Endothelial cell of umbilical vein (primary cell): ENCODE results near the gene SSBP3. TPM values are rescaled to one million over a fixed set of nuclear protein-coding genes. Genes with fewer than 3 reads are reported as not detected.

Experiments
- BruUV-seq: library from RNA; stranded (reverse); fragments of 400-500 nt; replicated peaks from 2 replicates; lab custom pipeline; 2021; lab: Mats Ljungman, UMichigan
- CTCF ChIA-PET: fragments of 300-600, 350-600 bp; sonication (Branson Sonifier 250); formaldehyde crosslinking; loops from one replicate; lab custom pipeline; 2021; ENCODE audit warnings: antibody characterized with exemption, inconsistent platforms; lab: Charles Lee
- POLR2A ChIA-PET: fragments of 300-600, 350-600 bp; sonication (Branson Sonifier 250); formaldehyde crosslinking; loops from one replicate; lab custom pipeline; 2021; ENCODE audit warnings: antibody characterized with exemption, inconsistent platforms; lab: Charles Lee
- DNase-seq: peaks from one replicate; pipeline ENCODE4 v3.0.0-alpha.2; 2011; ENCODE audit warnings: low read depth, low spot score
- FAIRE-seq: peaks from 2 replicates; lab custom pipeline; 2011; peaks lifted over from hg19 to GRCh38; lab: Jason Lieb, UNC
- H2AFZ ChIP-seq: 2 replicates; pipeline ENCODE4 v1.6.0; 2012; ENCODE audit warnings: low read depth, low read length, control low read depth, inconsistent platforms
- H3K27ac ChIP-seq: 2 replicates; pipeline ENCODE4 v1.5.1; 2011; ENCODE audit warnings: low read depth, mild to moderate bottlenecking, control low read depth, low read length, moderate library complexity; ENCODE audit not compliant: insufficient read depth
- H3K27me3 ChIP-seq, 2 experiments: 2 replicates each; pipeline versions ENCODE4 v1.6.0 to v1.6.1; 2011; ENCODE audit warnings: low read length in 2 of 2, mixed read lengths in 1 of 2; ENCODE audit not compliant: control insufficient read depth in 2 of 2, insufficient read depth in 2 of 2
- H3K36me3 ChIP-seq, 2 experiments: 2 replicates in 1 of 2; 3 replicates in 1 of 2; pipeline ENCODE4 v1.5.1; 2011; ENCODE audit warnings: low read length in 2 of 2, mild to moderate bottlenecking in 1 of 2, moderate library complexity in 1 of 2; ENCODE audit not compliant: control insufficient read depth in 2 of 2, insufficient read depth in 2 of 2; ENCODE audit errors: extremely low read depth in 1 of 2
- H3K4me1 ChIP-seq: 3 replicates; pipeline ENCODE4 v1.5.1; 2011; ENCODE audit warnings: mild to moderate bottlenecking, low read length; ENCODE audit not compliant: control insufficient read depth, insufficient read depth; ENCODE audit errors: extremely low read depth
- H3K4me2 ChIP-seq: 2 replicates; pipeline ENCODE4 v1.6.1; 2011; ENCODE audit warnings: low read length, control low read depth, mixed read lengths; ENCODE audit not compliant: insufficient read depth
- H3K4me3 ChIP-seq, 3 experiments: fragments of 200-600 bp in 1 of 3; sonication (generic), shearing (Covaris generic) in 1 of 3; replicated peaks in 1 of 3; 2 replicates each; pipeline ENCODE4 v1.5.1; 2011 to 2016; ENCODE audit warnings: control low read depth in 3 of 3, low read length in 3 of 3, mild to moderate bottlenecking in 2 of 3, inconsistent platforms in 1 of 3, low read depth in 1 of 3, moderate library complexity in 1 of 3; ENCODE audit not compliant: insufficient read depth in 1 of 3
- H3K79me2 ChIP-seq: 2 replicates; pipeline ENCODE4 v1.6.0; 2012; ENCODE audit warnings: low read length, inconsistent platforms; ENCODE audit not compliant: control insufficient read depth, insufficient read depth
- H3K9ac ChIP-seq: replicated peaks from 2 replicates; pipeline ENCODE3; 2011; ENCODE audit warnings: low read length, control low read depth; ENCODE audit not compliant: insufficient read depth; ENCODE audit errors: extremely low read depth
- H3K9me1 ChIP-seq: replicated peaks from 3 replicates; pipeline ENCODE4 v1.6.0; 2011; ENCODE audit warnings: mild to moderate bottlenecking, low read length; ENCODE audit not compliant: control insufficient read depth, insufficient read depth; ENCODE audit errors: extremely low read depth
- H3K9me3 ChIP-seq: replicated peaks from 2 replicates; pipeline ENCODE4 v1.5.1; 2012; ENCODE audit warnings: low read length, inconsistent platforms; ENCODE audit not compliant: control insufficient read depth, insufficient read depth
- H4K20me1 ChIP-seq: replicated peaks from 2 replicates; pipeline ENCODE3; 2011; ENCODE audit warnings: mild to moderate bottlenecking, low read length; ENCODE audit not compliant: control insufficient read depth, insufficient read depth; ENCODE audit errors: extremely low read depth
- EZH2 ChIP-seq: IDR thresholded peaks from 2 replicates; pipeline ENCODE4 v1.6.1; 2012; ENCODE audit warnings: borderline replicate concordance, low read depth, mild to moderate bottlenecking, moderate library complexity, low read length, inconsistent platforms; ENCODE audit not compliant: severe bottlenecking
- FOS ChIP-seq: IDR thresholded peaks from 2 replicates; pipeline ENCODE4 v1.6.1; 2011; ENCODE audit warnings: mild to moderate bottlenecking, low read length, moderate library complexity, borderline replicate concordance; ENCODE audit not compliant: insufficient read depth
- GATA2 ChIP-seq: IDR thresholded peaks from 2 replicates; pipeline ENCODE4 v1.7.0; 2011; ENCODE audit warnings: low read depth, mild to moderate bottlenecking, moderate library complexity, mixed read lengths, low read length; ENCODE audit not compliant: insufficient read length, insufficient read depth
- JUN ChIP-seq: IDR thresholded peaks from 2 replicates; pipeline ENCODE4 v1.6.1; 2011; ENCODE audit warnings: borderline replicate concordance, low read depth; ENCODE audit not compliant: insufficient read length, insufficient read depth
- MYC ChIP-seq: IDR thresholded peaks from one replicate; pipeline ENCODE4 v1.6.1; 2011; ENCODE audit warnings: mild to moderate bottlenecking, low read depth, low read length
- POLR2A ChIP-seq: IDR thresholded peaks from 2 replicates; pipeline ENCODE4 v1.6.1; 2012; ENCODE audit warnings: low read depth, mild to moderate bottlenecking, control low read depth, low read length
- POLR2AphosphoS5 ChIP-seq: IDR thresholded peaks from 2 replicates; pipeline ENCODE4 v1.6.1; 2012; ENCODE audit warnings: low read depth, mild to moderate bottlenecking, control low read depth, low read length, moderate library complexity; ENCODE audit not compliant: insufficient read depth
- dilution Hi-C: fragments of 300-500 bp; cut with MboI; formaldehyde crosslinking; loops from one replicate; pipeline ENCODE4 v1.15.0; 2019; ENCODE audit warnings: low sequenced_read_pairs; ENCODE audit not compliant: extremely low pct_ligation_motif_present
- intact Hi-C: fragments of 100-400 bp; cut with micrococcal nuclease; formaldehyde crosslinking; loops from one replicate; pipeline ENCODE4 v1.10.0; 2022
- polyA plus RNA-seq, 4 experiments: library from polyadenylated mRNA; depleted of rRNA in 3 of 4; stranded (reverse) in 3 of 4; unstranded in 1 of 4; fragments of >200 nt; gene quantifications; 2 replicates each; pipeline versions ENCODE4 v1.2.1 to v1.2.3, GENCODE V29; 2011 to 2012; ENCODE audit warnings: missing spikeins in 1 of 4
- total RNA-seq: library from RNA; stranded (reverse); gene quantifications from 2 replicates; pipeline ENCODE4 v1.2.3, GENCODE V29; 2021
- TF ChIP-seq, protein P1 (sequence below): IDR thresholded peaks from 2 replicates; pipeline ENCODE4 v1.6.1; 2011; ENCODE audit not compliant: insufficient read depth, insufficient read length
- TF ChIP-seq, protein P2 (sequence below), 2 donors: IDR thresholded peaks; 1 replicate in 1 of 2; 2 replicates in 1 of 2; pipeline ENCODE4 v1.5.1; 2011; ENCODE audit warnings: low read length in 2 of 2, mild to moderate bottlenecking in 2 of 2, moderate library complexity in 2 of 2, control low read depth in 1 of 2, inconsistent platforms in 1 of 2, low read depth in 1 of 2; ENCODE audit not compliant: insufficient read depth in 1 of 2; ENCODE audit errors: extremely low read depth in 1 of 2

SSBP3 gene
- total and polyA plus RNA-seq, 2 donors (not counting 3 experiments of a cell fraction or from before 2014, with no cell fraction given): 44.9 to 59.4 TPM

DNA sequence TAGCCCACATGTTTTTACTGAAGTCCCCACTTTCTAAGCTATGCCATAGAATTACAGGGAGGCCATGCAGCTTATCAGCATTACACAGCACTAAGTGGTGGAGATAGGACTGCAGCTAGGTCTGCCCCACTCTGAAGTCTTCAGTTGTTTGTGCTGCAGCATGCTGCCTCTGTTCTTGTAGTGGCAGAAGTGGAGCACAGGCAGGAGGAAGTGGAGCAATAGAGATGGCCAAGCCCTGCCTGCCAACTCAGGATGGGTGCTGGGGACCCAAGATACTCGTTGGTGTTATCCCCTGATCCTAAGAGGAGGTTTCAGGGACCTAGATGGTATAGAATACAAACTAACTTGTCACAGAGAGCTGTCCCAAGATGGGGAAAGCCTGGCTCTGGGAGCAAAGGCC, 193.3 kb downstream of the SSBP3 start:
- TF ChIP-seq GATA2 (no peak), EZH2 (no peak), FOS (no peak), POLR2A (no peak), POLR2AphosphoS5 (no peak), JUN (no peak), MYC (no peak)
- TF ChIP-seq, protein P1, sequence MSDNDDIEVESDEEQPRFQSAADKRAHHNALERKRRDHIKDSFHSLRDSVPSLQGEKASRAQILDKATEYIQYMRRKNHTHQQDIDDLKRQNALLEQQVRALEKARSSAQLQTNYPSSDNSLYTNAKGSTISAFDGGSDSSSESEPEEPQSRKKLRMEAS: no peak
- TF ChIP-seq, protein P2, sequence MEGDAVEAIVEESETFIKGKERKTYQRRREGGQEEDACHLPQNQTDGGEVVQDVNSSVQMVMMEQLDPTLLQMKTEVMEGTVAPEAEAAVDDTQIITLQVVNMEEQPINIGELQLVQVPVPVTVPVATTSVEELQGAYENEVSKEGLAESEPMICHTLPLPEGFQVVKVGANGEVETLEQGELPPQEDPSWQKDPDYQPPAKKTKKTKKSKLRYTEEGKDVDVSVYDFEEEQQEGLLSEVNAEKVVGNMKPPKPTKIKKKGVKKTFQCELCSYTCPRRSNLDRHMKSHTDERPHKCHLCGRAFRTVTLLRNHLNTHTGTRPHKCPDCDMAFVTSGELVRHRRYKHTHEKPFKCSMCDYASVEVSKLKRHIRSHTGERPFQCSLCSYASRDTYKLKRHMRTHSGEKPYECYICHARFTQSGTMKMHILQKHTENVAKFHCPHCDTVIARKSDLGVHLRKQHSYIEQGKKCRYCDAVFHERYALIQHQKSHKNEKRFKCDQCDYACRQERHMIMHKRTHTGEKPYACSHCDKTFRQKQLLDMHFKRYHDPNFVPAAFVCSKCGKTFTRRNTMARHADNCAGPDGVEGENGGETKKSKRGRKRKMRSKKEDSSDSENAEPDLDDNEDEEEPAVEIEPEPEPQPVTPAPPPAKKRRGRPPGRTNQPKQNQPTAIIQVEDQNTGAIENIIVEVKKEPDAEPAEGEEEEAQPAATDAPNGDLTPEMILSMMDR (IDR thresholded peaks at IDR 0.05; ENCODE audit: extremely low read depth in 1 of 2, insufficient read depth in 1 of 2, low read depth in 1 of 2, low read length in 2 of 2): no peak
- H3K79me2 ChIP-seq: no peaks in the 10 kb centered on the region
- FAIRE-seq (no peak), DNase-seq (no peak)
- H3K9me3 ChIP-seq: no peaks in the 10 kb centered on the region
- H3K9ac ChIP-seq: no peak overlapping the region
- H3K4me1 ChIP-seq: peaks cover under 1% of the 10 kb centered on the region
- peaks cover 37 to 56% of the 10 kb centered on the region in 2 experiments for H3K36me3 ChIP-seq
- POLR2A ChIA-PET: no interaction called here
- no peak overlapping the region for H3K4me2 ChIP-seq
- H3K9me1 ChIP-seq: no peaks in the 10 kb centered on the region
- no peak overlapping the region for H2AFZ ChIP-seq
- H3K4me3 ChIP-seq: no peak overlapping the region
- no peak overlapping the region for H3K27ac ChIP-seq
- no peaks in the 10 kb centered on the region for H4K20me1 ChIP-seq
- CTCF ChIA-PET: interaction anchor here (2.1 kb wide), 1 partner anchor 13 kb away, joined by 6 read pairs; the partner anchor contains the start of genes CYB5RL and MRPL37
- intact Hi-C loops (no loop called here), dilution Hi-C loops (no loop called here)
- no peaks in the 10 kb centered on the region for H3K27me3 ChIP-seq
- no TSS peak for BruUV-seq
